HepG2 (cell line): Measurements from ENCODE around the gene RPS14.

Experiments
- ARNT ChIP-seq: fragments of 450-650 bp; IDR thresholded peaks from 2 replicates; pipeline ENCODE4 v1.6.1; 2017
- BCL6 ChIP-seq: IDR thresholded peaks from 2 replicates; pipeline ENCODE4 v1.6.1; 2016; ENCODE audit warnings: missing genetic modification reagents, missing compliant biosample characterization
- SCMH1 ChIP-seq: sonication (generic); formaldehyde crosslinking; IDR thresholded peaks from 2 replicates; pipeline ENCODE4 v1.9.0; 2021; ENCODE audit warnings: missing genetic modification reagents, mild to moderate bottlenecking, borderline replicate concordance
- ZFP41 ChIP-seq: sonication (generic); formaldehyde crosslinking; IDR thresholded peaks from 2 replicates; pipeline ENCODE4 v1.4.0; 2020; ENCODE audit warnings: mild to moderate bottlenecking, missing genetic modification reagents, borderline replicate concordance
- ZNF274 ChIP-seq: sonication (generic); formaldehyde crosslinking; IDR thresholded peaks from 2 replicates; pipeline ENCODE4 v1.5.1; 2020; ENCODE audit warnings: mild to moderate bottlenecking, missing genetic modification reagents
- ZNF546 ChIP-seq: sonication (generic); formaldehyde crosslinking; conservative IDR thresholded peaks from 2 replicates; pipeline ENCODE4 v1.8.1; 2023; ENCODE audit warnings: mild to moderate bottlenecking, missing genetic modification reagents
- TF ChIP-seq, protein P1 (sequence below): IDR thresholded peaks from 2 replicates; pipeline ENCODE4 v1.6.1; 2016; ENCODE audit warnings: low read depth, control low read depth

DNA sequence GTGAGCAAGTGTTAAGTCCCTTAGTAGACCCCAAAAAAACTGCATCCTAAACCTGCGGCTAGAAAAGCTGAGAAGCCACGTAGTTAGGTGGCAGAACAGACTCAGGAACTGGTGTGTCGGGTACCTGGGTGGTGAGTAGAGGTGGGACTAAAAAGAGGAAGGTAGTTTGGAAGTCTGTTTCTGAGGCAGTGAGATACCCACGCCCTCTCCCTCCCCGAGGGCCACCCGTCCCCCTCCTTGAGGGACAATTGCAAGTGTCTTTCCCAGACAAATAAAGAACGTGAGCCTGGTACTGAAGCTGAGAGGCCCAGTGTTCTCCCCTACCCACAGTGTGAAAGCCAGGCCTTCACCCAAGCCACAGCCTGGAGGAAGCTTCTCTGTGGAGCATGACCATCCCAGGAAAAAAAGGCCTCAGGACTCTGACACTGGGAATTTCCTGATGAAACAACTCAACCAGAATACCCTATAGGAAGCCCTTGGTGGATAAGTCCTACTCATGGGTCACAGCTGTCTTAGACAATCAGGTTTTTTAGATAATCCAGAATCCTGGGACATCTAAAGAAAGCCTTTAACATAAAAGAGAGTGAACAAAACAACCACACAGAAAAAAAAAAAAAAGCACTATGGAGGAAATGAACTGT, 29.8 kb downstream of the RPS14 start:
- TF ChIP-seq ZNF274 (CRISPR knock-in tag): no peak
- TF ChIP-seq SCMH1: no peak
- no peak for TF ChIP-seq BCL6 (CRISPR knock-in tag)
- TF ChIP-seq ZFP41 (CRISPR knock-in tag): no peak
- TF ChIP-seq, protein P1, sequence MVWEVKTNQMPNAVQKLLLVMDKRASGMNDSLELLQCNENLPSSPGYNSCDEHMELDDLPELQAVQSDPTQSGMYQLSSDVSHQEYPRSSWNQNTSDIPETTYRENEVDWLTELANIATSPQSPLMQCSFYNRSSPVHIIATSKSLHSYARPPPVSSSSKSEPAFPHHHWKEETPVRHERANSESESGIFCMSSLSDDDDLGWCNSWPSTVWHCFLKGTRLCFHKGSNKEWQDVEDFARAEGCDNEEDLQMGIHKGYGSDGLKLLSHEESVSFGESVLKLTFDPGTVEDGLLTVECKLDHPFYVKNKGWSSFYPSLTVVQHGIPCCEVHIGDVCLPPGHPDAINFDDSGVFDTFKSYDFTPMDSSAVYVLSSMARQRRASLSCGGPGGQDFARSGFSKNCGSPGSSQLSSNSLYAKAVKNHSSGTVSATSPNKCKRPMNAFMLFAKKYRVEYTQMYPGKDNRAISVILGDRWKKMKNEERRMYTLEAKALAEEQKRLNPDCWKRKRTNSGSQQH (CRISPR knock-in tag): no peak
- TF ChIP-seq ZNF546: no peak
- TF ChIP-seq ARNT: no peak
